ENCODE results near the gene TUBE1.

DNA sequence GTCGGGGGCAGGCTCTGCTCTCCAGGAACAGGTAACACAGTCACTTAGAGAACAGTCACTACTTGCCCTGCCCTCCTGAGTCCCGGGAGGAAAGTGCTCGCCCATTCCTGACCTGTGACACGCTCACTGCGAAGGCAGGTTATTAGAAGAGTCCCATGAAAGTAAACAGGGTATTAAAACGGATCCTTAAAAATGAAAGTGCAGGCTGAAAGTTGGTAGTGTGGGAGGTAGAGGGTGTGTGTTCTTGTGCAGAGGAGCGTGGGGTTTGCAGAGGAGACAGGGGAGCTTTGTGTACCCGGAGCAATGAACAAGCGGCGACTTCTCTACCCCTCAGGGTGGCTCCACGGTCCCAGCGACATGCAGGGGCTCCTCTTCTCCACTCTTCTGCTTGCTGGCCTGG, 33.3 kb downstream of the TUBE1 start, which contains the start of gene CCN6:
- TF ChIP-seq, protein P1, sequence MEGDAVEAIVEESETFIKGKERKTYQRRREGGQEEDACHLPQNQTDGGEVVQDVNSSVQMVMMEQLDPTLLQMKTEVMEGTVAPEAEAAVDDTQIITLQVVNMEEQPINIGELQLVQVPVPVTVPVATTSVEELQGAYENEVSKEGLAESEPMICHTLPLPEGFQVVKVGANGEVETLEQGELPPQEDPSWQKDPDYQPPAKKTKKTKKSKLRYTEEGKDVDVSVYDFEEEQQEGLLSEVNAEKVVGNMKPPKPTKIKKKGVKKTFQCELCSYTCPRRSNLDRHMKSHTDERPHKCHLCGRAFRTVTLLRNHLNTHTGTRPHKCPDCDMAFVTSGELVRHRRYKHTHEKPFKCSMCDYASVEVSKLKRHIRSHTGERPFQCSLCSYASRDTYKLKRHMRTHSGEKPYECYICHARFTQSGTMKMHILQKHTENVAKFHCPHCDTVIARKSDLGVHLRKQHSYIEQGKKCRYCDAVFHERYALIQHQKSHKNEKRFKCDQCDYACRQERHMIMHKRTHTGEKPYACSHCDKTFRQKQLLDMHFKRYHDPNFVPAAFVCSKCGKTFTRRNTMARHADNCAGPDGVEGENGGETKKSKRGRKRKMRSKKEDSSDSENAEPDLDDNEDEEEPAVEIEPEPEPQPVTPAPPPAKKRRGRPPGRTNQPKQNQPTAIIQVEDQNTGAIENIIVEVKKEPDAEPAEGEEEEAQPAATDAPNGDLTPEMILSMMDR (IDR thresholded peaks at IDR 0.05), result no peak
- no peak for TF ChIP-seq EP300 (IDR thresholded peaks at IDR 0.05)
